ENCODE measurements around the gene CD8B2.

DNA sequence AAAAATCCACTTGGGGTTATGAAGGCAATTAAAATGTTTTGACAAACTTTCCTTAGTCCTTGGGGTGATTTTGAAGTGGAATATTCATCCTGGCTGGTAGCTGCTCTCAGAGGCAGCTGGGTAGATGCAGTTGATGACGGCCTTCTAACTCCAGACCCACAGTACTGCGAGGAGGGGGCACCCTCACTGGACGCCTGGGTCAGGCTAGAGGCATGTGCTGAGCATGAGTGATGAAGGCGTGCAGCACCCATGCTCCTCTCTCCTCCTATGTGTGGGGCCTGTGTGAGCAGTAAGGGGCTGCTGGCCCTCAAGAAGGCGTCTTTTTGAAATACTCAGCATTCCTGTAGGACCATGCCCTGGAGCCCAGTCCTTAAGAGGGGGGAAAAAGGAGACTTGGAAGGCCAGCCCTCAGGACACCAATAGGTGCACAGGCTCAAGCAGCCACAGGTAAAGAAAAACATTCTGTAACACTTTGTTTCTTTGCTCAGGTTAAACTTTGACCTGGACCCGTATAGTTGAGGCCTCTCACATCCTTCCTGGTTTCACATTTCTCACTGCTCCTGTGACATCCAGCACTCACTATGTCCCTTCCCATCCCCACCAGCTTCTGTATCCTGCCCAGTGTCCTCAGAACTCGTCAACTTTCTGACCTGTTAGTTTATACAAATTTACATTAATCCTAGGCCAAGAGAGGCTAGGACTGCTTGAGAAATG is 64.4 kb downstream of the CD8B2 start:
- TF ChIP-seq, protein P1, sequence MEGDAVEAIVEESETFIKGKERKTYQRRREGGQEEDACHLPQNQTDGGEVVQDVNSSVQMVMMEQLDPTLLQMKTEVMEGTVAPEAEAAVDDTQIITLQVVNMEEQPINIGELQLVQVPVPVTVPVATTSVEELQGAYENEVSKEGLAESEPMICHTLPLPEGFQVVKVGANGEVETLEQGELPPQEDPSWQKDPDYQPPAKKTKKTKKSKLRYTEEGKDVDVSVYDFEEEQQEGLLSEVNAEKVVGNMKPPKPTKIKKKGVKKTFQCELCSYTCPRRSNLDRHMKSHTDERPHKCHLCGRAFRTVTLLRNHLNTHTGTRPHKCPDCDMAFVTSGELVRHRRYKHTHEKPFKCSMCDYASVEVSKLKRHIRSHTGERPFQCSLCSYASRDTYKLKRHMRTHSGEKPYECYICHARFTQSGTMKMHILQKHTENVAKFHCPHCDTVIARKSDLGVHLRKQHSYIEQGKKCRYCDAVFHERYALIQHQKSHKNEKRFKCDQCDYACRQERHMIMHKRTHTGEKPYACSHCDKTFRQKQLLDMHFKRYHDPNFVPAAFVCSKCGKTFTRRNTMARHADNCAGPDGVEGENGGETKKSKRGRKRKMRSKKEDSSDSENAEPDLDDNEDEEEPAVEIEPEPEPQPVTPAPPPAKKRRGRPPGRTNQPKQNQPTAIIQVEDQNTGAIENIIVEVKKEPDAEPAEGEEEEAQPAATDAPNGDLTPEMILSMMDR (conservative IDR thresholded peaks at IDR 0.05; ENCODE audit: low read depth in 2 of 2) = no peak
- TF ChIP-seq POLR2AphosphoS5 (IDR thresholded peaks at IDR 0.05; ENCODE audit: low read depth) = no peak
- TF ChIP-seq CREB1 (CRISPR knock-in tag; IDR thresholded peaks at IDR 0.05; ENCODE audit: low read depth) = no peak
- TF ChIP-seq REST (IDR thresholded peaks at IDR 0.05; ENCODE audit: unreplicated experiment) = no peak
- no peak for TF ChIP-seq JUNB (IDR thresholded peaks at IDR 0.05; ENCODE audit: unreplicated experiment)
- TF ChIP-seq EZH2phosphoT487 (IDR thresholded peaks at IDR 0.05; ENCODE audit: unreplicated experiment) = no peak

Data from GM23338 (cell line).